B cell (primary cell): ENCODE data around the gene GNAI3. TPM values are rescaled to one million over a fixed set of nuclear protein-coding genes. Genes with fewer than 3 reads are reported as not detected.

Source experiments
- ATAC-seq: fragments of 200-7000 bp; cut with Tn5 transposase; one replicate; pipeline ENCODE4 v1.10.0; 2021; ENCODE audit warnings: low read depth, mild to moderate bottlenecking, moderate number of reproducible peaks, moderate library complexity
- CTCF ChIA-PET: fragments of 350-600 bp; sonication (Branson Sonifier 250); formaldehyde crosslinking; loops from one replicate; lab custom pipeline; 2021; ENCODE audit warnings: antibody characterized with exemption, inconsistent platforms; lab: Charles Lee
- POLR2A ChIA-PET: fragments of 350-600 bp; sonication (Branson Sonifier 250); formaldehyde crosslinking; loops from one replicate; lab custom pipeline; 2021; ENCODE audit warnings: antibody characterized with exemption; lab: Charles Lee
- DNase-seq: peaks from one replicate; pipeline ENCODE4 v3.0.0; 2013
- H2AFZ ChIP-seq: 2 replicates; pipeline ENCODE4 v1.6.1; 2012; ENCODE audit warnings: mild to moderate bottlenecking, low read depth, low read length; ENCODE audit not compliant: insufficient read depth, poor library complexity, severe bottlenecking
- H3K27ac ChIP-seq, 2 donors: 1 replicate in 1 of 2; 2 replicates in 1 of 2; pipeline ENCODE4 v1.5.1; 2012 to 2013; ENCODE audit warnings: low read length in 2 of 2, mild to moderate bottlenecking in 2 of 2, moderate library complexity in 1 of 2
- H3K27me3 ChIP-seq, 4 experiments: fragments of 200-600 bp in 1 of 4; sonication (generic) in 1 of 4; replicated peaks in 1 of 4; 1 replicate in 2 of 4; 2 replicates in 2 of 4; pipeline versions ENCODE4 v1.6.1 to v1.7.0; 2013 to 2016; ENCODE audit warnings: low read length in 3 of 4, mild to moderate bottlenecking in 2 of 4, mixed read lengths in 1 of 4, moderate library complexity in 1 of 4; ENCODE audit not compliant: insufficient read depth in 4 of 4, control insufficient read depth in 3 of 4; ENCODE audit errors: control extremely low read depth in 1 of 4
- H3K36me3 ChIP-seq, 2 experiments: replicated peaks in 1 of 2; 1 replicate in 1 of 2; 2 replicates in 1 of 2; pipeline versions ENCODE4 v1.6.1 to v1.7.1; 2013; ENCODE audit warnings: low read length in 1 of 2; ENCODE audit not compliant: insufficient read depth in 2 of 2, control insufficient read depth in 1 of 2; ENCODE audit errors: control extremely low read depth in 1 of 2, extremely low read depth in 1 of 2
- H3K4me1 ChIP-seq, 2 donors: fragments of 200-600 bp in 1 of 2; sonication (generic) in 1 of 2; 1 replicate in 1 of 2; 2 replicates in 1 of 2; pipeline versions ENCODE4 v1.5.1 to v1.6.1; 2013 to 2017; ENCODE audit warnings: low read length in 2 of 2; ENCODE audit not compliant: control insufficient read depth in 2 of 2, insufficient read depth in 2 of 2
- H3K4me2 ChIP-seq: replicated peaks from 2 replicates; pipeline ENCODE3; 2012; ENCODE audit warnings: mild to moderate bottlenecking, low read depth, low read length; ENCODE audit not compliant: poor library complexity, severe bottlenecking
- H3K4me3 ChIP-seq, 5 experiments: fragments of 200-600 bp in 1 of 5; sonication (generic) in 1 of 5; 1 replicate in 3 of 5; 2 replicates in 2 of 5; pipeline versions ENCODE4 v1.5.1 to v1.7.0; 2011 to 2016; ENCODE audit warnings: low read length in 4 of 5, mild to moderate bottlenecking in 4 of 5, low read depth in 2 of 5, control low read depth in 1 of 5, moderate library complexity in 1 of 5; ENCODE audit not compliant: insufficient read depth in 1 of 5; ENCODE audit errors: control extremely low read depth in 1 of 5, extremely low read depth in 1 of 5
- H3K79me2 ChIP-seq: fragments of 200-600 bp; sonication (generic); one replicate; pipeline ENCODE4 v1.6.0; 2016; ENCODE audit warnings: low read length; ENCODE audit not compliant: control insufficient read depth, insufficient read depth
- H3K9ac ChIP-seq: fragments of 200-600 bp; sonication (generic); 2 replicates; pipeline ENCODE4 v1.6.1; 2017; ENCODE audit warnings: mild to moderate bottlenecking, low read length, moderate library complexity
- H3K9me3 ChIP-seq, 3 donors: one replicate each; pipeline versions ENCODE4 v1.6.1 to v1.7.1; 2013; ENCODE audit warnings: low read length in 2 of 3; ENCODE audit not compliant: control insufficient read depth in 2 of 3, insufficient read depth in 1 of 3; ENCODE audit errors: control extremely low read depth in 1 of 3
- H4K20me1 ChIP-seq: 2 replicates; pipeline ENCODE4 v1.6.0; 2012; ENCODE audit warnings: mild to moderate bottlenecking, low read length; ENCODE audit not compliant: insufficient read depth, control insufficient read depth, poor library complexity, severe bottlenecking
- H3K27ac Mint-ChIP-seq: one replicate; pipeline ENCODE4 v1.8.0; 2021; ENCODE audit warnings: mixed read lengths
- H3K27me3 Mint-ChIP-seq: one replicate; pipeline ENCODE4 v1.8.0; 2021; ENCODE audit warnings: mixed read lengths
- H3K4me1 Mint-ChIP-seq: one replicate; pipeline ENCODE4 v1.8.0; 2021; ENCODE audit warnings: mixed read lengths
- H3K4me3 Mint-ChIP-seq: one replicate; pipeline ENCODE4 v1.8.0; 2021; ENCODE audit warnings: mixed read lengths
- H3K9me3 Mint-ChIP-seq: one replicate; pipeline ENCODE4 v1.8.0; 2022; ENCODE audit warnings: mixed read lengths; ENCODE audit not compliant: insufficient read depth
- EZH2 ChIP-seq: IDR thresholded peaks from 2 replicates; pipeline ENCODE4 v1.6.1; 2012; ENCODE audit warnings: borderline replicate concordance, low read depth, mild to moderate bottlenecking, moderate library complexity, low read length; ENCODE audit not compliant: insufficient read depth, poor library complexity, severe bottlenecking
- WGBS: methylation state at CpG from one replicate; pipeline ENCODE4 v1.1.5; 2013; ENCODE audit warnings: missing lambda C conversion rate; ENCODE audit not compliant: insufficient coverage; 5-methylcytosine and 5-hydroxymethylcytosine counted together
- intact Hi-C: fragments of 100-400 bp; cut with micrococcal nuclease; formaldehyde crosslinking; loops from one replicate; pipeline ENCODE4 v1.10.0; 2022
- polyA plus RNA-seq: library from polyadenylated mRNA; depleted of rRNA; stranded (reverse); fragments of >200 nt; gene quantifications from 2 replicates; pipeline ENCODE4 v1.2.3, GENCODE V29; 2012
- total RNA-seq, 2 donors: library from RNA; stranded (reverse); fragments of 120-200 nt in 1 of 2; gene quantifications; 1 replicate in 1 of 2; 2 replicates in 1 of 2; pipeline versions ENCODE4 v1.2.3 to v1.2.4, GENCODE V29; 2013 to 2022
- TF ChIP-seq, protein P1 (sequence below): fragments of 200-600 bp; IDR thresholded peaks from one replicate; pipeline ENCODE4 v1.8.0; 2022; ENCODE audit warnings: antibody characterized with exemption, mild to moderate bottlenecking

Gene GNAI3
- total and polyA plus RNA-seq, 2 donors (not counting 1 experiment from before 2014, with no cell fraction given) = 1.6 to 8.5 TPM

DNA sequence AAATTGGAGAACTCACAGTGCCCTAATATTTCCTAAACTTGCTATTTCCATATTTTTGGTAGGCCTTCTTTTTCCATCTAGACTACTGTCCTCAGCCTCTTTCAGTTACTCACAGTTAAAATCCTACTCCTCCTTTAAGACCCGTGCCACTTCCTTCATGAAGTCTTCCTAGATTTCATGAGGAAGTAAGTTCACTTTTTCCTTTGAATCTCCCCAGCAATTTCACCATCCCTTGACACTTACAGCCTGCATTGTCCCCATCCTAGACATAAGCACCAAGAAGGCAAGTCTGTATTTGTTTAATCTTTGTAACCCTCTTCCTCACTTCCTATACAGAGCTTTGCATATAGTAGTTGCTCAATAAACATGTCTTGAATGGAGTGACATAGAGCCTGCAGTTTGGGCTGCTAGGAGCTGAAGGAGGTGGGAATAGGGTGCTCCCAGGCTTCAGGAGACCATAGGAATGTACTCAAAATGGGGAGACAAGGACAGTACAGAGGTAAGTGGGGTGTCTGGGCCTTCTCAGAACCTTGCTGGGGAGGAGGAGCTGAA, 14.0 kb upstream of the GNAI3 start:
- Mint-ChIP-seq H3K4me3 (no peak overlapping the region), H3K27ac (no peak overlapping the region), H3K4me1 (peaks cover 11% of the 10 kb centered on the region), H3K27me3 (no peaks in the 10 kb centered on the region), H3K9me3 (no peaks in the 10 kb centered on the region)
- intact Hi-C loops = no loop called here
- POLR2A ChIA-PET = no interaction called here
- H4K20me1 ChIP-seq = no peaks in the 10 kb centered on the region
- no peaks in the 10 kb centered on the region for H3K27me3 ChIP-seq
- H2AFZ ChIP-seq = no peak overlapping the region
- H3K79me2 ChIP-seq = no peaks in the 10 kb centered on the region
- no peaks in the 10 kb centered on the region for H3K9me3 ChIP-seq
- no peak for ATAC-seq
- no CpG with 5 or more reads among the region's 1 CpG for WGBS
- H3K36me3 ChIP-seq = no peaks in the 10 kb centered on the region
- H3K4me2 ChIP-seq = no peak overlapping the region
- no peak for TF ChIP-seq EZH2
- TF ChIP-seq, protein P1, sequence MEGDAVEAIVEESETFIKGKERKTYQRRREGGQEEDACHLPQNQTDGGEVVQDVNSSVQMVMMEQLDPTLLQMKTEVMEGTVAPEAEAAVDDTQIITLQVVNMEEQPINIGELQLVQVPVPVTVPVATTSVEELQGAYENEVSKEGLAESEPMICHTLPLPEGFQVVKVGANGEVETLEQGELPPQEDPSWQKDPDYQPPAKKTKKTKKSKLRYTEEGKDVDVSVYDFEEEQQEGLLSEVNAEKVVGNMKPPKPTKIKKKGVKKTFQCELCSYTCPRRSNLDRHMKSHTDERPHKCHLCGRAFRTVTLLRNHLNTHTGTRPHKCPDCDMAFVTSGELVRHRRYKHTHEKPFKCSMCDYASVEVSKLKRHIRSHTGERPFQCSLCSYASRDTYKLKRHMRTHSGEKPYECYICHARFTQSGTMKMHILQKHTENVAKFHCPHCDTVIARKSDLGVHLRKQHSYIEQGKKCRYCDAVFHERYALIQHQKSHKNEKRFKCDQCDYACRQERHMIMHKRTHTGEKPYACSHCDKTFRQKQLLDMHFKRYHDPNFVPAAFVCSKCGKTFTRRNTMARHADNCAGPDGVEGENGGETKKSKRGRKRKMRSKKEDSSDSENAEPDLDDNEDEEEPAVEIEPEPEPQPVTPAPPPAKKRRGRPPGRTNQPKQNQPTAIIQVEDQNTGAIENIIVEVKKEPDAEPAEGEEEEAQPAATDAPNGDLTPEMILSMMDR = no peak
- H3K27ac ChIP-seq = no peak overlapping the region
- no peak for DNase-seq
- H3K4me1 ChIP-seq = peaks cover 4 to 11% of the 10 kb centered on the region in 2 donors
- H3K9ac ChIP-seq = no peak overlapping the region
- CTCF ChIA-PET = interaction anchor here (1.1 to 21.6 kb wide), 9 partner anchors 12 to 450 kb away, joined by 3 to 926 read pairs (median 4); partner anchors contain the start of genes AHCYL1, AMIGO1, ATXN7L2 and CYB561D1
- H3K4me3 ChIP-seq = no peak overlapping the region

DNA sequence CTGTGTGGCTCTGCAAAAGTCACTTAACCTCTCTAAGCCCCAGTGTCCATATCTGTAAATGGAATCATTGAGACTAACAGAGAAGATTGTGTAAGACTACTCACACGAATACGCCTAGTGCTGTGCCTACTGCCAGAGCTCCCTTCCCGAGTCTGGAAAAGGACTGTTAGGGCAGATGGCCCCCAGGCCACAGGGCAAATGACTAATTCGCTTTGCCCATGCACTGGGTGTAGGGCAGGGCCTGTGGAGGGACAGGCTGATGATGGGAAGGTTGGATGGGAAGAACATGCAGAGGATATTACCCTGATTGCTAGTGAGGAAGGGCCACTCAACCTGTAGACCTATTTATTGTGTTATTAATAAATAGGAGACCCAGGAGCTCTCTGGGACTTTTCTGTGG, 12.9 kb upstream of the GNAI3 start:
- TF ChIP-seq, protein P1 = no peak
- TF ChIP-seq EZH2 = no peak
- no peak overlapping the region for H3K27ac Mint-ChIP-seq
- Histone ChIP-seq H3K27ac (no peak overlapping the region), H3K36me3 (no peaks in the 10 kb centered on the region), H3K9ac (no peak overlapping the region), H3K9me3 (no peaks in the 10 kb centered on the region), H3K4me1 (peaks cover 4 to 11% of the 10 kb centered on the region in 2 donors), H4K20me1 (no peaks in the 10 kb centered on the region), H3K4me3 (no peak overlapping the region), H3K79me2 (no peaks in the 10 kb centered on the region), H2AFZ (no peak overlapping the region), H3K27me3 (no peaks in the 10 kb centered on the region), H3K4me2 (no peak overlapping the region)
- intact Hi-C loops = no loop called here
- H3K4me1 Mint-ChIP-seq = peaks cover 11% of the 10 kb centered on the region
- 96% methylated on average over 4 of the region's 4 CpGs for WGBS
- POLR2A ChIA-PET = no interaction called here
- no peak for DNase-seq
- CTCF ChIA-PET = interaction anchor here (1.1 to 21.6 kb wide), 8 partner anchors 10 to 449 kb away, joined by 3 to 926 read pairs (median 4); partner anchors contain the start of genes AHCYL1, AMIGO1, ATXN7L2 and CYB561D1
- no peaks in the 10 kb centered on the region for H3K9me3 Mint-ChIP-seq
- H3K4me3 Mint-ChIP-seq = no peak overlapping the region
- H3K27me3 Mint-ChIP-seq = no peaks in the 10 kb centered on the region
- no peak for ATAC-seq
